ENCODE data around the gene PNRC1.
A peak's percentile ranks its signal among the peaks of the same experiment; 100 is the strongest.

The PNRC1 gene

DNA sequence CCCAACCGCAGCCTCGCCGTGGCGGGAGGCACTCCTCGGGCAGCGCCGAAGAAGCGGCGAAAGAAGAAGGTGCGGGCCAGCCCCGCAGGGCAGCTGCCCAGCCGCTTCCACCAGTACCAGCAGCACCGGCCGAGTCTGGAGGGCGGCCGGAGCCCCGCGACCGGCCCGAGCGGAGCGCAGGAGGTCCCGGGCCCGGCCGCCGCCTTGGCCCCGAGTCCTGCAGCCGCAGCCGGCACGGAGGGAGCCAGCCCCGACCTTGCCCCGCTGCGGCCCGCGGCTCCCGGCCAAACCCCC is 525 bp downstream of the PNRC1 start:
- Histone ChIP-seq H3K4me2 (ENCODE audit: low read length) (peak overlapping the region; percentile 55), H3K79me2 (ENCODE audit: low read length) (peaks cover 30% of the 10 kb centered on the region), H3K4me1 (ENCODE audit: low read length) (peaks cover 13% of the 10 kb centered on the region), H3K27me3 (ENCODE audit: low read depth, low read length) (no peaks in the 10 kb centered on the region), H4K20me1 (ENCODE audit: insufficient read depth, low read length) (peaks cover 28% of the 10 kb centered on the region), H3K9ac (ENCODE audit: low read length) (peak overlapping the region; percentile 80), H2AFZ (ENCODE audit: low read depth, low read length) (no peak overlapping the region), H3K4me3 (ENCODE audit: low read length) (peak overlapping the region; percentile 94), H3K27ac (ENCODE audit: low read length) (peak overlapping the region; percentile 70), H3K36me3 (replicated peaks; ENCODE audit: low read depth, low read length) (peaks cover 31% of the 10 kb centered on the region), H3K9me3 (ENCODE audit: insufficient read depth, low read length) (no peaks in the 10 kb centered on the region)
- TF ChIP-seq EZH2phosphoT487 (IDR thresholded peaks at IDR 0.05; ENCODE audit: low read depth), result no peak
- TF ChIP-seq, protein P1, sequence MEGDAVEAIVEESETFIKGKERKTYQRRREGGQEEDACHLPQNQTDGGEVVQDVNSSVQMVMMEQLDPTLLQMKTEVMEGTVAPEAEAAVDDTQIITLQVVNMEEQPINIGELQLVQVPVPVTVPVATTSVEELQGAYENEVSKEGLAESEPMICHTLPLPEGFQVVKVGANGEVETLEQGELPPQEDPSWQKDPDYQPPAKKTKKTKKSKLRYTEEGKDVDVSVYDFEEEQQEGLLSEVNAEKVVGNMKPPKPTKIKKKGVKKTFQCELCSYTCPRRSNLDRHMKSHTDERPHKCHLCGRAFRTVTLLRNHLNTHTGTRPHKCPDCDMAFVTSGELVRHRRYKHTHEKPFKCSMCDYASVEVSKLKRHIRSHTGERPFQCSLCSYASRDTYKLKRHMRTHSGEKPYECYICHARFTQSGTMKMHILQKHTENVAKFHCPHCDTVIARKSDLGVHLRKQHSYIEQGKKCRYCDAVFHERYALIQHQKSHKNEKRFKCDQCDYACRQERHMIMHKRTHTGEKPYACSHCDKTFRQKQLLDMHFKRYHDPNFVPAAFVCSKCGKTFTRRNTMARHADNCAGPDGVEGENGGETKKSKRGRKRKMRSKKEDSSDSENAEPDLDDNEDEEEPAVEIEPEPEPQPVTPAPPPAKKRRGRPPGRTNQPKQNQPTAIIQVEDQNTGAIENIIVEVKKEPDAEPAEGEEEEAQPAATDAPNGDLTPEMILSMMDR (IDR thresholded peaks at IDR 0.05; ENCODE audit: low read depth, low read length), result no peak

DNA sequence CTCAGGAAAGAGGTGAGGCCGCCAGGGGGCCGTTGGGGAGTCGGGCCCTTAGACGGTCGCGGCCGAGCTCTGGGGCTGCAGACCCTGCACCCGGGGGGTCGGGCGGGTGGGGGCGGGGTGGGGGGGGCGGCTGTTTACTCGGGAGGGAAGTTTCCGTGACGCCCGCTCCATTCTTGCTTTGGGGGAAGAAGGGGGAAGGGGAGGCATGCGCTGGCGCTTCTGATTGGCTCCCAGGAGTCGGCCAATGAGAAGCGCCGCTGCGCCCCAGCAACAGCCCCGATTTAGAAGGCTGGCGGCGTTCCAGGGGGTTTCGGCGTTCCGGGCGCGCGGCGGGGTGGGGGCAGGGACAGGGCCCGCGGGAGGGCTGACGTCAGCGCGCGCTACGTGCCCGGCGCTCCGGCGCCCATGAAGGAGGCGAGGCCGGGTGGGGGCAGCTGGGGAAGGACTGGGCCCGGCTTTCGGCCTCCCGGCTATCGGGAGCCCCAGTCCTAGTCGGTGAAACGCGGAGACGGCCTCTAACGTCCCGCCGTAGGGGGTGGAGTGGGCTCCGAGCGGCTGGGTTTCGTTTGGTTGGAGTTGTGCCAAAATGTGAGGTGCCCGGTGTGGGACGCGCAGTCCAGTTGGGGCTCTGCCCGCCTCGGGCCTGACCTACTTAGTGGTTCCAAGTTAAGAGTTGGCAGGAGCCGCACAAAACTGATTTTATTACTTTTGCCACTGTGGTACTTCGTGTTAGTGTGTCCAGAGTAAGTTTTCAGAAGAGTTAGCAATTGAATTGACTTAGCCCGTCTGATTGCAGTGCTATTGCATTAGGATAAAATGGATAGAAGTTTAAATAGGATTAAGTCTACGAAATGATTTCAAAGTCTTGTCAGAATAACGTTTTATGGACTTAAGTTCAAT is 1.1 kb downstream of the PNRC1 start:
- Histone ChIP-seq H3K79me2 (ENCODE audit: low read length) (peaks cover 30% of the 10 kb centered on the region), H3K4me1 (ENCODE audit: low read length) (peaks cover 13% of the 10 kb centered on the region), H3K4me2 (ENCODE audit: low read length) (peak overlapping the region; percentile 93), H3K27me3 (ENCODE audit: low read depth, low read length) (no peaks in the 10 kb centered on the region), H3K36me3 (replicated peaks; ENCODE audit: low read depth, low read length) (peaks cover 31% of the 10 kb centered on the region), H3K9ac (ENCODE audit: low read length) (peak overlapping the region; percentile 80), H4K20me1 (ENCODE audit: insufficient read depth, low read length) (peaks cover 28% of the 10 kb centered on the region), H3K9me3 (ENCODE audit: insufficient read depth, low read length) (no peaks in the 10 kb centered on the region), H3K27ac (ENCODE audit: low read length) (peak overlapping the region; percentile 70), H3K4me3 (ENCODE audit: low read length) (peak overlapping the region; percentile 94), H2AFZ (ENCODE audit: low read depth, low read length) (no peak overlapping the region)
- TF ChIP-seq EZH2phosphoT487 (IDR thresholded peaks at IDR 0.05; ENCODE audit: low read depth), result no peak
- TF ChIP-seq, protein P1 (IDR thresholded peaks at IDR 0.05; ENCODE audit: low read depth, low read length), result no peak

DNA sequence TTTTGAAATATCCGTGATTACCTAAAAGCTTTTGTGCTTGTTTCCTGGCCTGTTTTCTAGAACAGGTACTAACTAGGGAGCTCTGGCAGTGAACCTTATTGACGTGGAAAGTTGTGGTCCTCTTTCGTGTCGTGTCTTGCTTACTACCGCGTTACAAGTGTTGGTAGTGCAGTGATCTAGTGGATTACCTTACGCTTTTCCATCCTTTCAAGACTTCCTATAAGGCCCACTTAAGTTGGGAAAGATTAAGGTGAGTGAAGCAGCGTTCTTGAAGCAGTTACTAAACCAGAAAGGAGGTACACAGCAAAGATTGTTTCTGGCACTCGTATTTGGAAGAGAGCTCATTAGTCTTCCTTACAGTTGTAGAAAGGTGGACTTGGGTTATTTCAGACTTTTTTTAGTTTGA is 1.9 kb downstream of the PNRC1 start:
- no peak for TF ChIP-seq EZH2phosphoT487 (IDR thresholded peaks at IDR 0.05; ENCODE audit: low read depth)
- TF ChIP-seq, protein P1 (IDR thresholded peaks at IDR 0.05; ENCODE audit: low read depth, low read length), result no peak
- Histone ChIP-seq H3K36me3 (replicated peaks; ENCODE audit: low read depth, low read length) (peaks cover 31% of the 10 kb centered on the region), H3K27ac (ENCODE audit: low read length) (peak overlapping the region; percentile 67; the same call in 1 of the 2 replicates), H3K4me3 (ENCODE audit: low read length) (peak overlapping the region; percentile 79), H4K20me1 (ENCODE audit: insufficient read depth, low read length) (peaks cover 28% of the 10 kb centered on the region), H3K27me3 (ENCODE audit: low read depth, low read length) (no peaks in the 10 kb centered on the region), H3K4me2 (ENCODE audit: low read length) (peak overlapping the region; percentile 93), H2AFZ (ENCODE audit: low read depth, low read length) (no peak overlapping the region), H3K79me2 (ENCODE audit: low read length) (peaks cover 30% of the 10 kb centered on the region), H3K9ac (ENCODE audit: low read length) (peak overlapping the region; percentile 78), H3K4me1 (ENCODE audit: low read length) (peaks cover 13% of the 10 kb centered on the region), H3K9me3 (ENCODE audit: insufficient read depth, low read length) (no peaks in the 10 kb centered on the region)

DNA sequence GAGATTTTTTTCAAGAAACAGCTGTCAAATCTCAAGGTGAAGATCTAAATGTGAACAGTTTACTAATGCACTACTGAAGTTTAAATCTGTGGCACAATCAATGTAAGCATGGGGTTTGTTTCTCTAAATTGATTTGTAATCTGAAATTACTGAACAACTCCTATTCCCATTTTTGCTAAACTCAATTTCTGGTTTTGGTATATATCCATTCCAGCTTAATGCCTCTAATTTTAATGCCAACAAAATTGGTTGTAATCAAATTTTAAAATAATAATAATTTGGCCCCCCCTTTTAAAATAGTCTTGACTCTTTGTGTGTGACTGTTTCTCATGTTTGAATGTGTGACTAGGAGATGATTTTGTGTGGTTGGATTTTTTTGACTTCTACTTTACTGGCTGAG is 4.0 kb downstream of the PNRC1 start:
- Histone ChIP-seq H3K4me2 (ENCODE audit: low read length) (no peak overlapping the region), H3K4me1 (ENCODE audit: low read length) (peaks cover 9% of the 10 kb centered on the region), H3K27me3 (ENCODE audit: low read depth, low read length) (no peaks in the 10 kb centered on the region), H3K9ac (ENCODE audit: low read length) (no peak overlapping the region), H3K27ac (ENCODE audit: low read length) (no peak overlapping the region), H3K9me3 (ENCODE audit: insufficient read depth, low read length) (no peaks in the 10 kb centered on the region), H4K20me1 (ENCODE audit: insufficient read depth, low read length) (peaks cover 28% of the 10 kb centered on the region), H3K36me3 (replicated peaks; ENCODE audit: low read depth, low read length) (peaks cover 31% of the 10 kb centered on the region), H2AFZ (ENCODE audit: low read depth, low read length) (no peak overlapping the region), H3K79me2 (ENCODE audit: low read length) (peaks cover 30% of the 10 kb centered on the region), H3K4me3 (ENCODE audit: low read length) (no peak overlapping the region)
- TF ChIP-seq EZH2phosphoT487 (IDR thresholded peaks at IDR 0.05; ENCODE audit: low read depth), result no peak
- TF ChIP-seq, protein P1 (IDR thresholded peaks at IDR 0.05; ENCODE audit: low read depth, low read length), result no peak

All from OCI-LY3 (cell line).